Subcutaneous abdominal adipose tissue (tissue), 5 donors: ENCODE results near the gene TANGO2.

Source experiments
- H3K27ac ChIP-seq: one replicate; pipeline ENCODE4 v1.7.0; 2013; ENCODE audit warnings: low read depth, mild to moderate bottlenecking, inconsistent platforms, low read length, moderate library complexity
- H3K27me3 ChIP-seq, 5 donors: one replicate each; pipeline ENCODE4 v1.7.0; 2013; ENCODE audit warnings: low read length in 5 of 5, inconsistent platforms in 1 of 5; ENCODE audit not compliant: control insufficient read depth in 5 of 5, insufficient read depth in 4 of 5
- H3K36me3 ChIP-seq, 5 donors: one replicate each; pipeline ENCODE4 v1.7.0; 2013; ENCODE audit warnings: low read length in 5 of 5; ENCODE audit not compliant: control insufficient read depth in 5 of 5, insufficient read depth in 5 of 5
- H3K4me1 ChIP-seq, 5 donors: one replicate each; pipeline ENCODE4 v1.7.0; 2013; ENCODE audit warnings: low read length in 5 of 5, mild to moderate bottlenecking in 3 of 5, moderate library complexity in 1 of 5; ENCODE audit not compliant: control insufficient read depth in 5 of 5, insufficient read depth in 5 of 5
- H3K4me3 ChIP-seq, 5 donors: one replicate each; pipeline ENCODE4 v1.7.0; 2013; ENCODE audit warnings: low read length in 5 of 5, low read depth in 1 of 5
- H3K9ac ChIP-seq, 5 donors: one replicate each; pipeline ENCODE4 v1.7.0; 2013; ENCODE audit warnings: low read length in 5 of 5, mild to moderate bottlenecking in 4 of 5, moderate library complexity in 3 of 5
- H3K9me3 ChIP-seq, 5 donors: one replicate each; pipeline ENCODE4 v1.7.0; 2013; ENCODE audit warnings: low read length in 5 of 5; ENCODE audit not compliant: control insufficient read depth in 5 of 5
- donor health status: healthy.
- donor health status: healthy.
- donor health status: healthy.
- donor health status: healthy.
- donor health status: healthy.

Gene TANGO2

GRCh38 chr22:20093418-20094196, 72.7 kb downstream of the TANGO2 start:
- no peaks in the 10 kb centered on the region for H3K4me1 ChIP-seq
- no peak overlapping the region for H3K9ac ChIP-seq
- H3K36me3 ChIP-seq = peaks cover 26 to 87% (median 86%) of the 10 kb centered on the region in 5 donors
- no peak overlapping the region for H3K4me3 ChIP-seq
- H3K9me3 ChIP-seq = no peaks in the 10 kb centered on the region
- H3K27ac ChIP-seq = no peak overlapping the region
- no peaks in the 10 kb centered on the region for H3K27me3 ChIP-seq

DNA sequence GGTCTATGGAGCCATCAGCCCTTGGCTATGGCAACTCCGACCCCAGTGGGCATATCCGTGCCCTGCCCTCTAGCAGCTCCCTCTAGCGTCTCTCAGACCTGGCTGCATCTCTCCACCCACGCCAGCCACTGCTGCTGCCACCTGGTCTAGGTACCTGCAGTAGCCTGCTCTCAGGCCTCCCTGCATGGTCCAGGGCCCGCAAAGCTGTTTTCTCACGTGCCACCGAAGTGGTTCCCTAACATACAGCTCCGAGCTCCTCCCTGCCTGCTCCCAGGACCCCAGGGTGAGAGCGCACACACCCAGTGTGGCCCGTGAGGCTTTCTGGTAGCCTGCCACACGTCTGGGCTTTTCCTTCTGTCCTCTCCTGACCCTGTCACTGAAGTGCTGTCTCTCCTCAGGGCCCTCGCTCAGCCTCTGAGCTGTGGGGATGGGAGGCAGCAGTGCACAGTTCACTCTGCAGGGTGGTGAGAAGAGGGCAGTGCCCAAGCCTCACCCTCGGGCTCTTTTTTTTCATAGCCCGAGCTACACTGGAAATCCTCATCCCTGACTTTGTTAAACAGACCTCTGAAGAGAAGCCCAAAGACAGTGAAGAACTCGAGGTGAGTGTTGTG, 73.4 kb downstream of the TANGO2 start:
- Histone ChIP-seq H3K4me1 (no peaks in the 10 kb centered on the region), H3K9me3 (no peaks in the 10 kb centered on the region), H3K9ac (no peak overlapping the region), H3K36me3 (peaks cover 28 to 87% (median 86%) of the 10 kb centered on the region in 5 donors), H3K4me3 (no peak overlapping the region), H3K27me3 (no peaks in the 10 kb centered on the region), H3K27ac (no peak overlapping the region)

DNA sequence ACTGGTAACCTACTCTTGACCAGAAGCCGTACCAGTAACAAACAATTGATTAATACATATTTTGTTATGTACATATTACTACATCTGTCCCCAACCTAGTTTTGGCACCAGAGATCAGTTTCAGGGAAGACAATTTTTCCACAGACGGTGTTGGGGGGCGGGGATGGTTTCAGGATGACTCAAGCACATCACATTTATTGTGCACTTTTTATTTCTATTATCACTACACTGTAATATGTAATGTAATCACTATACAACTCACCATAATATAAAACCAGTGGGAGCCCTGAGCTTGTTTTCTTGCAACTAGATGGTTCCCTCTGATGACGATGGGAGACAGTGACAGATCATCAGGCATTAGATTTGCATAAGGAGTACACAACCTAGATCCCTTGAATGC, 74.6 kb downstream of the TANGO2 start:
- Histone ChIP-seq H3K27ac (no peak overlapping the region), H3K4me3 (no peak overlapping the region), H3K9ac (no peak overlapping the region), H3K9me3 (no peaks in the 10 kb centered on the region), H3K4me1 (no peaks in the 10 kb centered on the region), H3K27me3 (no peaks in the 10 kb centered on the region), H3K36me3 (peaks cover 26 to 86% (median 85%) of the 10 kb centered on the region in 5 donors)

DNA sequence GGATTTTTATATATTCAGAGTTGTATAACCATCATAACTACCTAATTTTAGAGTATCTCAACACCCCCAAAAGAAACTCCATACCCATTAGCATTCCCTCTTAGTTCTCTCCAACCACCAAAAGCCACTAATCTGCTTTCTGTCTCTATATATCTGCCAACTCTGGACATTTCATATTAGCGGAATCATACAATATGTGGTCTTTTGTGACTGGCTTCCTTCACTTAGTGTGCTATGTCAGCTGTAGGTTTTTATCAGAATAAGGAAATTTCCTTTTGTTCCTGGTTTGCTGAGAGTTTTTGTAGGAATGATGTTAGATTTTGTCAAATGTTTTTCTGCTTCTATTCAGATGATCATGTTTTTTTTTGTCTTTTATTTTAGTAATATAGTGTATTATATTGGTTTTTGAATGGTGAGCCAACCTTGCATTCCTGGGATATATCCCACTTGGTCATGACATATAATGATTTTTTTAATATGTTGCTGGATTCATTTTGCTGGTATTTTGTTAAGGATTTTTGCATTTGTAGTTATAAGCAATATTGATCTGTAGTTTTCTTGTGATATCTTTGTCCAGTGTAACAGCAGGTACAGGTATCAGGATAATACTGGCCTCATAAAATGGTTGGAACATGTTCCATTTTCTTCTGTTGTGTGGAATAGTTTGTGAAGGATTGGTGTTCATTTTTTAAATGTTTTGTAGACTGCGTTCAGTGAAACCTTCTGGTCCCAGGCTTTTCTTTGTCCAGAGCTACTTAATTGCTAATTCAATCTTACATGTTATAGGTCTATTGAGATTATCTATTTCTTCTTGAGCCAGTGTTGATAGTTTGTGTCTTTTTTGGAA, 75.9 kb downstream of the TANGO2 start:
- Histone ChIP-seq H3K36me3 (peaks cover 25 to 85% (median 83%) of the 10 kb centered on the region in 5 donors), H3K4me3 (no peak overlapping the region), H3K9ac (no peak overlapping the region), H3K4me1 (no peaks in the 10 kb centered on the region), H3K27ac (no peak overlapping the region), H3K27me3 (no peaks in the 10 kb centered on the region), H3K9me3 (no peaks in the 10 kb centered on the region)

DNA sequence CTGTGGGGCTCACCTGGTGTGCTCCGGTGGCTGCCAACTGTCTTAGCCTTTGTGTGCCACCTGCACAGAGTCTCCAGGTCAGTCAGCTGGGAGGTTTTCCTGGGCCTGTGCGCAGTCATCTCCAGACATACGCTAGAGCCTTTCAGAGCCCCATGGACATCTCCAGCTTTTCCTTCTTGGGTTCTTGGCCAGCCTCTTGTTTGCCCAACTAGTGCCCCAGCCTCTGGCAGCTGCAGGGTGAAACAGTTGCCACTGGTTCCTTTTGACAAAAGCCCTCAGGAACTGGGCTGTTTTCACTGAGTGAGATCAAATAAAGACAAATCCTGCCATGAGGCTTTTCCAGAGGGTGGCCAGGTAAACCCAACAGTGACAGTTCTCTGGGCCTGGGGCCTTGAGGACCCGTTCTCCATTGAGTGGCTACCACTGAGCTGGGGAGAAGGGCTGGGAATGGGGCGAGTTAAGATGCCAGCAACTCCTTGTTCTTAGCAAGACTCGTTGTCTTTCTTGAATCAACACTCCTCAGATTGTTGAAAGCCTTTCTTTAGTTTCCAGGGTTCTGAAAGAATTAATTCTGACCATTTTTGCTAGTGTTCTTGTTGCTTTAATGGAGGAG, 78.3 kb downstream of the TANGO2 start:
- Histone ChIP-seq H3K27me3 (no peaks in the 10 kb centered on the region), H3K9me3 (no peaks in the 10 kb centered on the region), H3K27ac (no peak overlapping the region), H3K4me1 (no peaks in the 10 kb centered on the region), H3K4me3 (no peak overlapping the region), H3K36me3 (peaks cover 27 to 78% (median 70%) of the 10 kb centered on the region in 5 donors), H3K9ac (no peak overlapping the region)

DNA sequence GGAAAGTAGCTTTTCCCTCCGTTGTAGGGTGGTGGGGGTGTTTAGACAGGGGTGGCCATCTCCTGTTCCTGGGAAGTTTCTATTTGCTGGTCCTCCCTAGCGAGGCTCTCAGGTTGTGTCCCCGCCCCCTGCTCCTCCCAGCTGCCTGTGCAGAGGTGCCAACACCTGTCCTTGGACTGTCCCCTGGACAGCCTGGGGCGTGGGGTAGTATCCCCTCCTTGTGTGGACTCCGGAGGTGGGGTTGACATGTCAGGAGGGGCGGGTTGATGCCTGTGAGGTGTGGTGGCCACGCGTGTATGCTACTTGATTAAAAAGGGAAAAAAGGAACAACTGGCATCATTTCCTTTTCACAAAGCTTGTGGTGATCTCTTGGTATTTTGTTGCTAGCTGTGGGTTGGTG, 80.7 kb downstream of the TANGO2 start:
- no peaks in the 10 kb centered on the region for H3K27me3 ChIP-seq

DNA sequence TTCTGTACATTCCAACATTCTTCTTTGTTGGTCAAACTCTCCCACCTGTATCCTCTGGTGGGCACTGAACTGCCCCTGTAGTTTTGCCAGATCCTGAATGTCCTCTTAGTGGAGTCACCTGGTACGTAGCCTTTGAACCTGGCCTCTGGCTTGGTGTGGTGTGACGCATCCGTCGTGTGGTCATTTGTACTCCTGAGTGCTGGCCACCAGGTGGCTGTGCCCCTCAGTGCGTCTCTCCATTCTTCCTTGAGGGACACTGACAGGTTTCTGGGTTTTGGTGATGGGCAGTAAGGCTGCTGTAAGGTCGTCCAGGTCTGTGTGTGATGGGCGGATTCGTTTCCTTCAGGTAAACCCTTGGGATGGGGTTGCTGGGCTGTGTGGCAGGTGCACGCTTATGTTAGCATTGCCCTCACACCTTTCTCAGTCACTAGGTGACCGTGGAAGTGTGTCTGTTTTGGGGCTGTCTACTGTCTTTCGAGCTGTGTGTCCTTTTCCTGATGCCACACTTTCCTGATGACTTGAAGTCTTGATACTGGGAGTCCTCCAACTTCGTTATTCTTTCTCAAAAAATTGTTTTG, 81.4 kb downstream of the TANGO2 start:
- Histone ChIP-seq H3K27me3 (no peaks in the 10 kb centered on the region), H3K4me1 (no peaks in the 10 kb centered on the region), H3K9me3 (no peaks in the 10 kb centered on the region), H3K36me3 (peaks cover 12 to 84% (median 76%) of the 10 kb centered on the region in 5 donors), H3K27ac (no peak overlapping the region), H3K4me3 (no peak overlapping the region), H3K9ac (no peak overlapping the region)

More for the DNA sequence above, 80.7 kb downstream of the TANGO2 start:
- no peaks in the 10 kb centered on the region for H3K9me3 ChIP-seq
- H3K36me3 ChIP-seq = peaks cover 18 to 78% (median 71%) of the 10 kb centered on the region in 5 donors
- H3K4me1 ChIP-seq = no peaks in the 10 kb centered on the region
- no peak overlapping the region for H3K4me3 ChIP-seq
- no peak overlapping the region for H3K9ac ChIP-seq
- no peak overlapping the region for H3K27ac ChIP-seq

- no peaks in the 10 kb centered on the region for H3K27me3 ChIP-seq
- peaks cover 2 to 91% (median 84%) of the 10 kb centered on the region in 5 donors for H3K36me3 ChIP-seq
- H3K9ac ChIP-seq = no peak overlapping the region
- no peaks in the 10 kb centered on the region for H3K4me1 ChIP-seq
- H3K4me3 ChIP-seq = no peak overlapping the region
- H3K27ac ChIP-seq = no peak overlapping the region
- H3K9me3 ChIP-seq = no peaks in the 10 kb centered on the region
These were observed 84.7 kb downstream of the TANGO2 start for GRCh38 chr22:20105456-20106204.

- Histone ChIP-seq H3K27ac (no peak overlapping the region), H3K9ac (no peak overlapping the region), H3K4me1 (no peaks in the 10 kb centered on the region), H3K36me3 (peaks cover 2 to 91% (median 86%) of the 10 kb centered on the region in 5 donors), H3K27me3 (no peaks in the 10 kb centered on the region), H3K4me3 (no peak overlapping the region), H3K9me3 (no peaks in the 10 kb centered on the region)
These were observed 85.4 kb downstream of the TANGO2 start for GRCh38 chr22:20106205-20106848.
